ENCODE data around the gene RIT2.

GRCh38 chr18:42807887-42808286 is 307.6 kb downstream of the RIT2 start:
- TF ChIP-seq POLR2A (IDR thresholded peaks at IDR 0.05), result no peak
- no peak for TF ChIP-seq CTCF (IDR thresholded peaks at IDR 0.05)

Measured in tibial nerve (tissue), 3 donors.